ENCODE data around the gene PDE10A.

PDE10A gene

DNA sequence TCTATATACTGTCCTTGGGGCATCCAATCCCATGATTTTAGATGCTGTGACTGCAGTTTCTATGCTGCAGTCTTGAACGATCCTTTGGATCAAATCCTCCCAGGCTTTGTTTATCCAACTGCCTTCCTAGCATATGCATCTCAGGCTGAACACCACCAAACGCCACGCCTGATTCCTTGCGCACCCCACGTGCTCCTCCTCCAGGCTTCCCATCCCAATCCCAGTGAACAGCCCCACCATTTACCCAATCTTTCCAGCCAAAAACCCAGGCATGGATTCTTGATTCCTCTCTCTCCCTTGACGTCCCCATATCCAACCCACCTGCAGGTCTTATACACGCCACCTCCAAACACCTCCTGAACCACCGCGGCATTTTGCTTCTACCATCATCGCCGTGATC lies 7.8 kb downstream of the PDE10A start:
- no peak for DNase-seq (ENCODE audit: low read depth in 2 of 2)

GRCh38 chr6:165654144-165654543 lies 8.9 kb downstream of the PDE10A start:
- DNase-seq (ENCODE audit: low read depth in 2 of 2), result no peak

- DNase-seq (ENCODE audit: low read depth in 2 of 2), result no peak
Observed at GRCh38 chr6:165653607-165654006, 9.4 kb downstream of the PDE10A start.

DNA sequence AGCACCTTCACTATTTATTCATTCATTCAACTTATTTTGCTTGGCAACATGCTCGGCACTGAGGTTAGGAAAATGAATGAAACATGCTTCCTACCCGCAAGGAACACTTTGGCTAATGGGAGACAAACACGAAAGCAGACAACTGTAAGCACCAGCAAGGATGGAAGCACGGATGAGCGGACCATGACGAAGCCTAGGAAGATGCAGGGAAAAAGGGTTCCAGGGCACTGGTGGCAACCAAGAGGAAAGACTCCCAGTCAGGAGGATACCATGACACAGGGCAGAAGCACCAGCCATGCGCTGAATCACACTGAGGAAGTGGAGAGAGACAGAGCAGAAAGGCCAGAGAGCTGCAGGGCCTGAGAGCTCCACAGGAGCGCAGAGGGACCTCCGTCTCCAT lies 9.8 kb downstream of the PDE10A start:
- no peak for DNase-seq (ENCODE audit: low read depth in 2 of 2)

DNA sequence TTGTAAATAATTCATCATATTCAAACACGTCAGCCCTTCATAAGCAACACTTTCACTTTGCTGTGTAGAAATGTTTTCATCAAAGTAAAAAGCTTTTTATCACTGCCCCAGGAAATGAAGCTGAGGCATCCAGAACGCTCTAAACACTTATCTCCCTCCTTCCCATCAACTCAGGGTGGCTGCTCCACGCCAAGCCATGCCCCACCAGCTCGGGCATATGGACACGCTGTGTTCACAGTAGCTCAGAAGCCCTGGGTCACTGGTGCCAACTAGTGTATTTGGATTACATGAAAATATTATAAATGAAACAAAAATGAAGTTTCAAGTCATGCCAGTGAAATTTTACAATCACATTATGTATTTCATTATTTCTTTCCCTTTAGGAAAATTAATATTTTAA lies 10.3 kb downstream of the PDE10A start:
- DNase-seq (ENCODE audit: low read depth in 2 of 2), result no peak

- DNase-seq (ENCODE audit: low read depth in 2 of 2), result no peak
Observed at GRCh38 chr6:165649166-165650137, 13.6 kb downstream of the PDE10A start.

DNA sequence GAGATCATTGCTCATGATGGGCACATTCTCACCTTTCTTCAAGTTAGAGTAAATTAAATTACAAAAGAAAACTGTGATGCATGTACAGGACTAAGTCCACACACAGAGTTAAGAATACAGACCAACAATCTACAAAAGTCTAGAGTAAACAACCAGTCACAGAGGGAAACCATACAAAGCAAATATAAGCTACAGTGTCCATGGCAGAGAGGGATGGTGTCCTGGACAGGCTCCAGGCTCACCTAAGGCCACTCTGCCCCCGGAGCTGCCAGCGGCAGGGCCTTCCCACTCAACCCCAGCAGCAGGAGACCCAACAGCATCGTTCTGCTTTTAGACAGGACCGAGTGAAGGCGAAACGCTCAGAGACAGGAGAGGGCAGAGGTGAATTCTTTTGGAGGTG lies 16.0 kb downstream of the PDE10A start:
- DNase-seq (ENCODE audit: low read depth in 2 of 2), result no peak

GRCh38 chr6:165645919-165646318 lies 17.1 kb downstream of the PDE10A start:
- DNase-seq (ENCODE audit: low read depth in 2 of 2), result no peak

DNA sequence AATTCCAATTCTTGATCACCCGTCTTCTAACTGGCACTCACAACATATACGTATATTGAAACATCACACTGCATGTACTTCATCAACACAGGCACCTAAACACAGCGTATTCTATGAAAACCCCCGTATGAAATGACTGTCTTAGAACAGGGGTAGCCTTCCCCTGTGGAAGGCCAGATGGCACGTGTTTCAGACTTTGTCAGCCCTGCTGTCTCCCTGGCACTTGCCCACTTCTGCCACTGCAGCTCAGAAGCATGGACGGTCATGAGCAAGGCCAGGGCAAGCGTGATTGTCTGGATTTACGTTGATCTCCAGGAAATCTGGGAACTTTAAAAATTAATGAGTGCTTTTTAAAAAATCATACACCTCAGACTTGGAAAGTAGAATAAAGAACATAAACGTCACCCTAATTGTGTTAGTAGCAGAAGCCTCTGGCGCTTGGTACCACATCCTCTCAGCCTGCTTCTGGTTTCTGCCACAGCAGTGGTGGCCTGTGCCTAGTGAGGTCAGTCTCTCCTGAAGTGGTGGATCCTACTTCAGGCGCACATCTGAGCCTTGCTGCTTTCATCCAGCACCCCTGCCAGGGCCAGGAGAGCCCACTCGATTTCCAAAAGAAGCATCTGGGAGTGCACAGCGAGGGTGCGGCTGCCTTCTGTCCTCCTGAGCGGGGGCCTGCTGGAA lies 18.3 kb downstream of the PDE10A start:
- DNase-seq (ENCODE audit: low read depth in 2 of 2), result no peak

DNA sequence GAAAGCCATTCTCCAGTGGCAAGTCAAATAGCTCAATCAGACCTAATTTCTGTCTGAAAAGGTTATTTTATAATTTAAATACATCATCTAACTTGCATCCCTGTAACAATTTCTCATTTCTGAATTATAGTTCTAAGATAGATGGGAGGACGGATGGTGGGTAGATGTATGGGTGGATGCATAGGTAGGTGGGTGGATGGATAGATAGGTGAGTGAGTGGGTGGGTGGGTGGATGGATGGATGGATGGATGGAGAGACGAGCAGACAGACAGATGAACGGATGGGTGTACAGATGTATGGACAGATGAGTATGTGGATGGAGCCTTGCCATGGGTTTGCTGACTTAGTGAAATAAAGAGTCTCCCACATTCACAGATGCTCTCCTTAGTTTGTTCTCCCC lies 20.0 kb downstream of the PDE10A start:
- DNase-seq (ENCODE audit: low read depth in 2 of 2), result no peak

DNA sequence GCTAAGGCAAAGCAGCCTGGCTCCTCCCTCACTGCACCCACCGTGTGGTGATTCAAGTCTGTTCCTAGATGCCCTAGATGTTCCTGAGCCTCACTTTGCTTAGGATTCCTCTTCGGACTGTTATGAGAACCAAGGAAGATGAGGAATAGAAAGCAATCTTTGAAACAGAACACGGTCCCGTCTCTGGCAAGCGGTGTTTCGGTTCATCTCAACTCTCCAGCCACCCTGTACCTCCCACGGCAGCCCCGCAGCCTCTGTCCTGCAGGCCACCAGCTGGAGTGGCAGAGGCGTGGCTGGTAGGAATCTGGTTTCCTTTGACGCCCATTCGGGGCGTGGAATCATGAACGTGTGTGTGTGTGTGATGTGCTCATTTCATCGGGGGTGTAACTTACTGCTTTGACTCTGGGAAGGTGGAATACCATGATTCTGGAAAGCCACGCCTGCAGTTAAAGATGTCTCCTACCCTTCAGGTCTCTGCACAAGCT lies 21.3 kb downstream of the PDE10A start:
- no peak for DNase-seq (ENCODE audit: low read depth in 2 of 2)

DNA sequence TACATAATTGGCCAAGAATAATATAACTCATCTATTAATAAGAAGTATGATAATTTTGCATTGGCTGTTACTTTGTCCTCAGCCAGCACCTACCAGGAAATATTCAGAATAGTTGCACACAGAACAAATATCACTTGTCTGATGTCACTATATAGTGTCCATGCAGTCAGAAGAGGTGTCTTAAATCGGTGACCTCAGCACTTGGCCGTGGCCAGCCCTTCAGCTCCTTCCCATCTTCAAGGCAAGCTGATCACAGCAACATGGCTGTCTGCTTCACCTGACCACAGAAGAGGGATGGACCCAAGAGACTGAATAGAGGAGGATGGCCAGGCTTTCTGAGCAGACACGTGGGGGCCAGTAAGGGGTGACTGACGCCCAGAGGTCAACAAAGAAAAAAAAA lies 22.2 kb downstream of the PDE10A start:
- no peak for DNase-seq (ENCODE audit: low read depth in 2 of 2)

DNA sequence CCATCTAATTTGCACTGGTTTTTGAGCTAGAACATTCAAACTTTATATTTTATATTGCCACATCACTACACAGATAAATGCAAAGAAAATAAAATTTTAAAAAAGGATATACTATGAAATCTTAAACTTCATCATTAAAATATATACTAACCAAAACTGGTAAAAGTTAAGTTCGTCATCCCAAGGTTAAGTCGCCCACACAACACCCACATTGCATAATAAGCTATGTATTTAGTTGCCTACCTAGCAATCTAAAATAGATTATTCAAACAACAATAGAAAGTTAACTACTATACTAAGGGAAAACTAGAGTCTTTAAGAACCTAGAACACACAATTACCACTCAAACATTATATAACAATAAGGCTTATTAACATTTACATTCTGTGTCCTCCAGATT lies 24.5 kb downstream of the PDE10A start:
- no peak for DNase-seq (ENCODE audit: low read depth in 2 of 2)

- no peak for DNase-seq (ENCODE audit: low read depth in 2 of 2)
Observed at GRCh38 chr6:165637586-165637985, 25.5 kb downstream of the PDE10A start.

GRCh38 chr6:165636402-165637048 lies 26.5 kb downstream of the PDE10A start:
- DNase-seq (ENCODE audit: low read depth in 2 of 2), result no peak

DNA sequence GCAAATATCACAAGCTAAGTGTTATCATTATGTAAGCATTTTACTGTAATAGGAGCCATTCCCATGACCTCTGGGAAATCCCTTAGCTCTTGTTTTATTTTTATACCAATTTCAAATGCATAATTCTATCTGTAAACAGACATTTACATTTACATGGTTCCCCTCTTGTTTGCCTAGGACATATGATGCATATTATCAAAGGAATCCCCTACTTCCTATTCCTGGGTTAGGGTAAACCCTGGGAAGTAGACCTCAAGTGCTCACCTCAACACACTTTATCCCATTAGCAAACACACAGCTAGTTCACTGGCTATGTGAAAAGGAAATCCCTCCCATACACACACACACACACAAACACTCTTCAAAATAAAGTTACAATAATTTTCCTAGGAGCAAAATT lies 27.1 kb downstream of the PDE10A start:
- no peak for DNase-seq (ENCODE audit: low read depth in 2 of 2)

DNA sequence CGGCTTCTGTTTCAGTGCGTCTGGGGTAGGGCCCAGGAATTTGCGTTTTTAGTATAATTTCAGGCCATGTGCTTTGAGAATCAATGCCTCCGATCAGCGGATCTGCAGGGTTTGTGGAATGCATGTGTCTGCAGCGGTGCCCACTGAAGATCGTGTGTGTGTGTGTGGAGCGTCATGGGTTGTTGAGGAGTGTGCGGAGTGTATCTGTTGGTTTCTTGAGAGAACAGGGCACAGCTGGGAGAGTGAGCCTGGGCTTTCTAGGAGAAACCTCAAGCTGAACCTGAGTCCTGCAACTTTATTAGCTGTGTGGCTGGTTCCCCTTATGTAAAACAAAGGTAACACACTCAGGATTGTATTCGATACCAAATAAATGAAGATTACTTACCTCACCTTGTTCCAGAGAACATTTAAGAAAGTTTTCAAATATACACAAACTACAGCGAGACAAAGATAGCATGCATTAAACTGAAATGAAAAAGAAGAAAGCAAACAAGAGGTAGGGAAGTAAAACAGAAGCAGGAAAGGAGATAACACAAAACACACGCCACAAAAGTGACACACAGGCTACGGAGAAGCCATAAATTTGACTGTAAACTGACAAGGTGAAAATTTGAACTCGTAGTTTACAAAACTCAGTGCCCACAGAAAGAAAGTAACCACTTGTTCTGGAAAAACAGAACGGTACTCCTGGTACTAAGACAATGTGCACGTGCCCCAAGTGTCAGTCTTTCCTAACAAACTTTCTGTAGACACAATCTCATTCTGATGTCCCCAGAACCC lies 28.8 kb downstream of the PDE10A start:
- no peak for DNase-seq (ENCODE audit: low read depth in 2 of 2)

DNA sequence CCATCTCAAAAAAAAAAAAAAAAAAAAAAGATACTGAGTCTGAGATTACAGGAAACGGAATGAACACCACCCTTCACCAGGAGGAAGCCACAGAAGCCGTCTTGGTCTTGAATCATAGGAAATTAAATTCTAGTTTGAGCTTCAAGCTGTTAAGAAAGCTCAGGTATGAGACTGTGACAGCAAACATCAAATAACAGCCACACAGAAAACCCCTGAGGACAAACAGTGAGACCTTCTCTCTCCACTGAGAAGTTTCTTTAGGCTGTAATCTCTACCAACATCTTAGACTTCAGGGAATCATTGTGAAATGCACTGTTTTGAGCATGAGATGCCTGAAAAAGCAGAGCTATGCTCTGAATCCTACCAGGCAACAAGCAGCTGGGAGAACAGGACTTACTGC lies 30.8 kb downstream of the PDE10A start:
- DNase-seq (ENCODE audit: low read depth in 2 of 2), result no peak

DNA sequence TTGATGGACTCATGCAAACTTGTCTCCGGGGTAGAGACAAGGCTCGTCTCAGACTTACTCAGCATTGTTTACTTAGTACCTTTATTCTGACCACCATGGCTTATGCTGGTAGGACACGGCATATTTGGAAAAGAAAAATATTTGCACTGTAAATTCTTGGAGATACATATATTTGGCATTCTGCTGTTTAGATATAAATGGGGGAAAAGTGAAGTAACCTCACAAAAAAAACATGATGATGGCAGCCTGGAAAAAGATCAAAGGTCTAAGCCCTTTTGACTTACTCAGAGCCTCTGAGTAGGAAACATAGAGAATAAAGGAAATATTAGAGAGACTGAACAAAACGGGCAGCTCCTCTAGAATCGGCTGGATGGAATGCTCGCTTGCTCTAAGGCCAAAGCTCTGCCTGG lies 32.5 kb downstream of the PDE10A start:
- DNase-seq (ENCODE audit: low read depth in 2 of 2), result no peak

GRCh38 chr6:165628955-165629354 lies 34.1 kb downstream of the PDE10A start:
- DNase-seq (ENCODE audit: low read depth in 2 of 2), result no peak

- no peak for DNase-seq (ENCODE audit: low read depth in 2 of 2)
Observed at GRCh38 chr6:165627366-165627765, 35.7 kb downstream of the PDE10A start.

DNA sequence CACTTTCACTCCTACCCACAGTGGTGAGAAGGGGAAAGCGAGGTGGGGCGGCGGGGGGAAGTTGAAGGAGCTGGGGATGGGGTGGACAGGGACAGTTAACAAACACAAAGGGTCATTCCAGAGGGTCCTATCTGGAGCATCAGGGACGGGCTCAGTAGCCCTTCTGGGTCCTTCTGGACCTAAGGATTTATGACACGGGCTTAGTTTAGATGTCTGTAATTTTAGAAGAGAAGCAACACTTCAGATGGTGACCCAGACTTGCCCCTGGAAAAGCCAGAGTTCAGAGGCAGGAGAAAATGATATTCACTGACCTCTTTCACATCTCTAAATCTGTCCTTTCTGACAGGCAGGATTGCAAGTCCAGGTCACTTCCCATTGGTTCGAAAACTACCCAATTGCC lies 36.3 kb downstream of the PDE10A start:
- no peak for DNase-seq (ENCODE audit: low read depth in 2 of 2)

All from stimulated activated CD8-positive, alpha-beta memory T cell treated with anti-CD3 and anti-CD28 coated beads, Interleukin-15, amount 100 ng/mL, for 4 hours (primary cell).